ENCODE measurements around the gene NARF.

NARF gene

DNA sequence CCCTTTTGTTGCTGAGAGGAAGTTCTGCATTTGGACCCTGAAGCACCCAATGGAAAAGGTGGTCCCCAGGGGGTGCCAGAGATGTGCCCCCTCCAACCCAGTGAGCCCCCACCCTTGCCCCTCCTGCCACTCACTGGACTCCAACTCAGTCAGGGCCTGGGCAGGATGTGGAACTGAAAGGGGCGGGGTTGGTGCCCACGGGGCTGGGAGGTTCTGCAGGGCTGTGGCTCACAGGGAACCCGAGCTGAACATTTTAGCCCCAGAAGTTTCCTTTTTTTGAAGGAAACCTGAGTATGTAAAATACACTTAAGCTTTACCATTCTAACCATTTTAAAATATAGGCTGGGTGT, 24.4 kb upstream of the NARF start:
- DNase-seq, result no peak

GRCh38 chr17:82435103-82435502, 23.4 kb upstream of the NARF start:
- DNase-seq, result no peak

DNA sequence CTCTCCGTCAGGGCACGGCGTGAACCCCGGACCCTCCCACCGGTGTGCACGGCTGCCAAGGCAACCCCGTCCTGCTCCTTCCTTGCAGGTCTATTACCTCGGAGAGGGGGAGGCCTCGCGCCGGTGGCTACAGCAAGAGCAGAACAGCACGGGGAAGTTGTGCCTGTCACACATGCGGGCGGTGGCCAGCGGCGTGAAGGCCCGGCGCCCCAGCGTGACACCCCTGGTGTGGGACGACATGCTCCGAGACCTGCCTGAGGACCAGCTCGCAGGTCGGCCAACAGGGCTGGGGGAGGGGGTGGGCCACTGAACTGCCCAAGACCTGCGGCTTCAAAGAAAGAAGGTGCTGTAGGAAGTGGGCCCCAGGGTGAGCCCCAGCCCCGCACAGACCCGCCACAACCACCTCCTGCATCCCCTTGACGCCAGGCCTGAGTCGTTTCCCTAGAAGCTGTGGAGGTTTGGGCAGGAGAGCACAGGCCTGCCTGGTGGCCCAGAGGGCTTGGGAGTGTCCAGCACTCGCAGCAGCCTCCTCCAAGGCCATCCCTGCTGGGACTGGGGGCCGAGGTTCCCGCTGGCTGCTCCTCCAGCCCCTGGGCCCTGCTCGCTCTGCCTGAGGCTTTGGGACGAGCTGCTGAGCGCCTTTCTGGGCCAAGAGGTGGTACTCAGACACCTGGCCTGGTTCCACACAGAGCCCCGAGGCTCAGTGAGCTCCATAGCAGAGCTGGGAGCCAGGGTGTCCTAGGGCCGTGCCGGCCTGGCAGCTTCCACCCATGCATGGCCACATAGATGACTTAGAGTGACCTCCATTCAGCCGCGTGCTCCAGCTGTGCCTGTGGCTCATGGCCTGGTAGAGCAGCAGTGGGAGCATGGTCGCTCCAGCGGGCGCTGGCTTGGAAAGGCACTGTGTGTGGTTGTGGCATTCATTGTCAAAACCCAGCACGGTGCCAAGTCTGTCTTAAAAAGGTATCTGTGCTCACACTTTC, 22.6 kb upstream of the NARF start:
- no peak for DNase-seq

GRCh38 chr17:82436601-82437324, 21.8 kb upstream of the NARF start:
- no peak for DNase-seq

- no peak for DNase-seq
Observed at GRCh38 chr17:82437325-82437668, 21.2 kb upstream of the NARF start.

- DNase-seq, result no peak
Observed at GRCh38 chr17:82438401-82439193, 19.9 kb upstream of the NARF start.

DNA sequence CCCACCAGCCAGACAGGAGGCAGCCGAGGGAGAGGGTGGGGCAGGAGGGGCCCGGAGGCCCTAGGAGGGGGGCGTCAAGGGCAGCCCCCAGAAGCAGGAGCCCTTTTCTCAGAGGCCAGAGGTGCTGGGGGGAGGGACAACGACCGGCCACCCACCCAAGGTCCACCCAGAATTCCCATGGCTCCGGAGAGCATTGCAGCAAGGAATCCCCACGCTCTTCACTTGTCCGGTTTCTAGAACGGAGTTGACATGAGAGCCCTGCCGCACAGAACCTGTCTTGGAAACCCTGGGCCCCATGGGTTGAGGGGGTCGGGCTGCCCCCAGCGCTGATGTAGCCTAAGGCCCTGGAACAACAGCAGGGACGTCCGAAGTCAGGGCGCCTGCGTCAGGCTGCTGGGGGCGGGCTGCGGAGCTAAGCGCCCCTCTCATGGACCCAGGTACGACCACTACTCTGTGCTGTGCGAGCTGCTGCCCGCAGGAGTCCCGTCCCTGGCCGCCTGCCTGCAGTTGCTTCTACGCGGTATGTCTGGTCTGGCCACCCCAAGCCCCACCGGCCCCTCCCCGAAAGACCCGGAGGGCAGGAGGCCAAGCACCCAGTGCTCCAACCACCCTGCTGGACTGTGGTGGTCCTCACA, 19.2 kb upstream of the NARF start:
- no peak for DNase-seq

DNA sequence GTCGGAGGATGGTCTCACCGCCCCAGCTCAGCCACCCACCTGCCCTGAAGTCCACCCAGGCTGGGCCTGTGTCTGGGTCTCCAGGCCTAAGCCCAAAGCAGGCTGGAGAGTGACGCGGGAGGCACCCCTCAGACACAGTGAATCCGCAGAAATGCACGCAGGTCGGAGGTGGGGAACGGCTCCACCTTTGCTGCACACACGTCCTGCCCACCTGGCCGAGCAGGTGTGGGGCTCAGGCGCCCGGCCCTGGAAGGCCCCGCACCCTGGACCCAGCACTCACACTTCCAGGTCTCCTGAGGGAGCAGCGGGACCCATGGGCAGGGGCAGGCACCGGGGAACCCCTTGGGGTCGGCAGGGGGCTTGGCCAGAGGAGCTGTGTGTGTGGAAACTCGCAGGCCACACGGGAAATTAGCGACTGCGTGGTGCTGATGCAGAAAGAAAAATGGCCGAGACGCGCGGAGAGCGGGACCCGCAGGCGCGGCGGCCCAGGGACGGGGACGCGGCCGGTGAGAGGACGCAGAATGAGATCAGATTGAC, 18.6 kb upstream of the NARF start:
- no peak for DNase-seq

GRCh38 chr17:82440469-82440981, 18.0 kb upstream of the NARF start:
- no peak for DNase-seq

GRCh38 chr17:82440991-82441627, 17.4 kb upstream of the NARF start:
- DNase-seq, result no peak

- no peak for DNase-seq
Observed at GRCh38 chr17:82441691-82442487, 16.7 kb upstream of the NARF start.

GRCh38 chr17:82442643-82443464, 15.7 kb upstream of the NARF start:
- no peak for DNase-seq

DNA sequence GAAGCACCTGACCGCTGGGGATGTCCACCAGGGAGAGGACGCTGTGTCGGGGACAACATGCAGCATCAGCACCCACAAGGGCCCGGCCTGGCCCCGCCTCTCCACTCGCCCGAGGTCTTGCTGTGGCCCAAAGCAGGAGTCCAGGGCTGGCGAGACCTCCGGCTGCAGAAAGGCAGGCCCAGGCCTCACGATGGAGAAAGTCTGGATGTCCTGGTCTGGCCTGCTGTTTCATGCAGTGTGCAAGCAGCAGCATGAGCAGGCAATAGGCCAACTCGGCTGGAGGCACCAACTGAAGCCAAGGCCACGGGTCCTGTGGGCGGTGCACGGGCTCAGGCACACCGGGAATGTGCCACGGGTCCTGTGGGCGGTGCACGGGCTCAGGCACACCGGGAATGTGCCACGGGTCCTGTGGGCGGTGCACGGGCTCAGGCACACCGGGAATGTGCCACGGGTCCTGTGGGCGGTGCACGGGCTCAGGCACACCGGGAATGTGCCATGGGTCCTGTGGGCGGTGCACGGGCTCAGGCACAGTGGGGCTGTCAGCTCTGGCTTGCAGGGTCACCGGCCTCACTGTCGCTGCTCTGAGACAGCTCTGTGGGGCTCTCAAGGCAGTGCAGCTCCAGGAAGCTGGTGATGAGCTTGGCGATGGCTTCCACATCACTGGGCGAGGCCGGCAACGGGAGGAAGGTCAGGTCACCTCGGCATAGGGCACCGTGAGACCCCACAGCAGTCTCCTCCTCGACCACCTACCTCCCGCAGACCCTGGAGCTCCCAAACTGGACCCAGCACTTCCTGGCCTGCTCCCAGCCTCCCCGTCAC, 14.9 kb upstream of the NARF start:
- no peak for DNase-seq

GRCh38 chr17:82444284-82444893, 14.2 kb upstream of the NARF start:
- DNase-seq, result no peak

DNA sequence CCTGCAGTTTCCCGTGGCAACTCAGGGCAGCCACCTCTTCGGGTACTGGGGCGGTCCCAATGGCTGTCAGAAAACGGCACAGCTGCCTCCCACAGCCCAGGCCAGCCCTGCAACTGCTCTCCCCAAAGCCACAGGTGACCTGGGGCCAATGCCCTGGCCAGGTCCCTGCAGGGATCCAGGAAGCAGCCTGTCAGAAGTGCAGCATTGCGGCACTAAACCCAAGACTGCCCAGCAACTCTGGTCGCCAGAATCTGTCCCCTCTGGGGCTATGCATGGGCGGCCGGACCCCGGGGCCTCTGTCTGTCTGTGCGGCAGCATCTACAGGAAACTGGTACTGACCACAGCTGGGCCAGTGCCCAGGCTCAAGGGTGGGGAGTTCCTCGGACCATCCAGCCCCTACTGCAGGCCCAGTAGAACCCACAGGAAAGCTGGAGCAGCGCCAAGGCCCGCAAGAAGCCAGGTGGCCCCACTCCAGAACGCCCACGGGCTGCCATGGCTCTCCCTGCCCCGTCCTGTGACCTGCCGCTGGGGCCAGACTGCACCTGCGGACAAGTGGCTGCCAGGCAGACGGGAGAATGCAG, 13.5 kb upstream of the NARF start:
- no peak for DNase-seq

GRCh38 chr17:82445542-82445941, 13.0 kb upstream of the NARF start:
- no peak for DNase-seq

GRCh38 chr17:82446124-82446523, 12.4 kb upstream of the NARF start:
- no peak for DNase-seq

DNA sequence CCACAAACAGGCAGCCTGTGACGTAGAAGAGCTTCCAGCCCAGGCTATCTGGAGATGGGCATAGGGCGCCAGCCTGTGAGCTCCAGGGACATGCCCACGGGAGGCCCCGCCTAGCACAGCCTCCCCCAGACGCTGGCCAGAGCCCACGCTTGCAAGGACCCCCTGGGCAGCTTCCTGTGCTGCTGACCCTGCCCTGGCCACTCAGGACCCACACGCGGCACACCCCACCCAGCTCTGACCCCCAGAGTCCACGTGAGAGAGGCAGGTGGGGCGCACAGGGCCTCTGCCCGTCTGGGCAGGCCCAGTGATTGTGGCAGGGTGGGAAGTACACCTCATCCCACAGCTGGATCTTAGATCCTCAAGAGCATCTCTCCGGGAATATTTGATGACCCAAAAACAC, 11.9 kb upstream of the NARF start:
- DNase-seq, result no peak
